ENCODE data around the gene KCNG2.
"Not testable (repeated sequence)": the region's sequence is repeated elsewhere in the genome, so short reads cannot be mapped to it uniquely, and the experiment has no call there.

DNA sequence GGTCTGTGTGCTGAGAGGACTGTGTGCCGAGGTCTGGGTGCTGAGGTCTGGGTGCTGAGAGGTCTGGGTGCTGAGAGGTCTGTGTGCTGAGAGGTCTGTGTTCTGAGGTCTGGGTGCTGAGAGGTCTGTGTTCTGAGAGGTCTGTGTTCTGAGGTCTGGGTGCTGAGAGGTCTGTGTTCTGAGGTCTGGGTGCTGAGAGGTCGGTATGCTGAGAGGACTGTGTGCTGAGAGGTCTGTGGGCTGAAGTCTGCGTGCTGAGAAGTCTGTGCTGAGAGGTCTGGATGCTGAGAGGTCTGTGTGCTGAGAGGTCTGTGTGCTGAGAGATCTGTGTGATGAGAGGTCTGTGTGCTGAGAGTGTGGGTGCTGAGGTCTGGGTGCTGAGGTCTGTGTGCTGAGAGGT is 68.2 kb downstream of the KCNG2 start:
- TF ChIP-seq EZH2 (IDR thresholded peaks at IDR 0.05; ENCODE audit: borderline replicate concordance, insufficient read depth, low read length, poor library complexity, severe bottlenecking); RAD21 (conservative IDR thresholded peaks at IDR 0.05); EP300 (conservative IDR thresholded peaks at IDR 0.05; ENCODE audit: poor library complexity, severe bottlenecking); POLR2AphosphoS5 (IDR thresholded peaks at IDR 0.05): not testable (repeated sequence)
- TF ChIP-seq, protein P1, sequence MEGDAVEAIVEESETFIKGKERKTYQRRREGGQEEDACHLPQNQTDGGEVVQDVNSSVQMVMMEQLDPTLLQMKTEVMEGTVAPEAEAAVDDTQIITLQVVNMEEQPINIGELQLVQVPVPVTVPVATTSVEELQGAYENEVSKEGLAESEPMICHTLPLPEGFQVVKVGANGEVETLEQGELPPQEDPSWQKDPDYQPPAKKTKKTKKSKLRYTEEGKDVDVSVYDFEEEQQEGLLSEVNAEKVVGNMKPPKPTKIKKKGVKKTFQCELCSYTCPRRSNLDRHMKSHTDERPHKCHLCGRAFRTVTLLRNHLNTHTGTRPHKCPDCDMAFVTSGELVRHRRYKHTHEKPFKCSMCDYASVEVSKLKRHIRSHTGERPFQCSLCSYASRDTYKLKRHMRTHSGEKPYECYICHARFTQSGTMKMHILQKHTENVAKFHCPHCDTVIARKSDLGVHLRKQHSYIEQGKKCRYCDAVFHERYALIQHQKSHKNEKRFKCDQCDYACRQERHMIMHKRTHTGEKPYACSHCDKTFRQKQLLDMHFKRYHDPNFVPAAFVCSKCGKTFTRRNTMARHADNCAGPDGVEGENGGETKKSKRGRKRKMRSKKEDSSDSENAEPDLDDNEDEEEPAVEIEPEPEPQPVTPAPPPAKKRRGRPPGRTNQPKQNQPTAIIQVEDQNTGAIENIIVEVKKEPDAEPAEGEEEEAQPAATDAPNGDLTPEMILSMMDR (IDR thresholded peaks at IDR 0.05; ENCODE audit: poor library complexity, severe bottlenecking): not testable (repeated sequence)
- TF ChIP-seq, protein P2, sequence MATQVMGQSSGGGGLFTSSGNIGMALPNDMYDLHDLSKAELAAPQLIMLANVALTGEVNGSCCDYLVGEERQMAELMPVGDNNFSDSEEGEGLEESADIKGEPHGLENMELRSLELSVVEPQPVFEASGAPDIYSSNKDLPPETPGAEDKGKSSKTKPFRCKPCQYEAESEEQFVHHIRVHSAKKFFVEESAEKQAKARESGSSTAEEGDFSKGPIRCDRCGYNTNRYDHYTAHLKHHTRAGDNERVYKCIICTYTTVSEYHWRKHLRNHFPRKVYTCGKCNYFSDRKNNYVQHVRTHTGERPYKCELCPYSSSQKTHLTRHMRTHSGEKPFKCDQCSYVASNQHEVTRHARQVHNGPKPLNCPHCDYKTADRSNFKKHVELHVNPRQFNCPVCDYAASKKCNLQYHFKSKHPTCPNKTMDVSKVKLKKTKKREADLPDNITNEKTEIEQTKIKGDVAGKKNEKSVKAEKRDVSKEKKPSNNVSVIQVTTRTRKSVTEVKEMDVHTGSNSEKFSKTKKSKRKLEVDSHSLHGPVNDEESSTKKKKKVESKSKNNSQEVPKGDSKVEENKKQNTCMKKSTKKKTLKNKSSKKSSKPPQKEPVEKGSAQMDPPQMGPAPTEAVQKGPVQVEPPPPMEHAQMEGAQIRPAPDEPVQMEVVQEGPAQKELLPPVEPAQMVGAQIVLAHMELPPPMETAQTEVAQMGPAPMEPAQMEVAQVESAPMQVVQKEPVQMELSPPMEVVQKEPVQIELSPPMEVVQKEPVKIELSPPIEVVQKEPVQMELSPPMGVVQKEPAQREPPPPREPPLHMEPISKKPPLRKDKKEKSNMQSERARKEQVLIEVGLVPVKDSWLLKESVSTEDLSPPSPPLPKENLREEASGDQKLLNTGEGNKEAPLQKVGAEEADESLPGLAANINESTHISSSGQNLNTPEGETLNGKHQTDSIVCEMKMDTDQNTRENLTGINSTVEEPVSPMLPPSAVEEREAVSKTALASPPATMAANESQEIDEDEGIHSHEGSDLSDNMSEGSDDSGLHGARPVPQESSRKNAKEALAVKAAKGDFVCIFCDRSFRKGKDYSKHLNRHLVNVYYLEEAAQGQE (IDR thresholded peaks at IDR 0.05; ENCODE audit: borderline replicate concordance): not testable (repeated sequence)
